ENCODE results near the gene PKD1.

Gene PKD1

GRCh38 chr16:2162676-2163118 is 27.0 kb upstream of the PKD1 start:
- TF ChIP-seq, protein P1, sequence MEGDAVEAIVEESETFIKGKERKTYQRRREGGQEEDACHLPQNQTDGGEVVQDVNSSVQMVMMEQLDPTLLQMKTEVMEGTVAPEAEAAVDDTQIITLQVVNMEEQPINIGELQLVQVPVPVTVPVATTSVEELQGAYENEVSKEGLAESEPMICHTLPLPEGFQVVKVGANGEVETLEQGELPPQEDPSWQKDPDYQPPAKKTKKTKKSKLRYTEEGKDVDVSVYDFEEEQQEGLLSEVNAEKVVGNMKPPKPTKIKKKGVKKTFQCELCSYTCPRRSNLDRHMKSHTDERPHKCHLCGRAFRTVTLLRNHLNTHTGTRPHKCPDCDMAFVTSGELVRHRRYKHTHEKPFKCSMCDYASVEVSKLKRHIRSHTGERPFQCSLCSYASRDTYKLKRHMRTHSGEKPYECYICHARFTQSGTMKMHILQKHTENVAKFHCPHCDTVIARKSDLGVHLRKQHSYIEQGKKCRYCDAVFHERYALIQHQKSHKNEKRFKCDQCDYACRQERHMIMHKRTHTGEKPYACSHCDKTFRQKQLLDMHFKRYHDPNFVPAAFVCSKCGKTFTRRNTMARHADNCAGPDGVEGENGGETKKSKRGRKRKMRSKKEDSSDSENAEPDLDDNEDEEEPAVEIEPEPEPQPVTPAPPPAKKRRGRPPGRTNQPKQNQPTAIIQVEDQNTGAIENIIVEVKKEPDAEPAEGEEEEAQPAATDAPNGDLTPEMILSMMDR (IDR thresholded peaks at IDR 0.05; ENCODE audit: borderline replicate concordance, control extremely low read depth, extremely low read depth, insufficient read depth, missing control alignments), result no peak
- no peak for DNase-seq (ENCODE audit: low spot score)
- in situ Hi-C loops (cut with MboI; ENCODE audit: low sequenced_read_pairs, unreplicated experiment), result no loop called here

DNA sequence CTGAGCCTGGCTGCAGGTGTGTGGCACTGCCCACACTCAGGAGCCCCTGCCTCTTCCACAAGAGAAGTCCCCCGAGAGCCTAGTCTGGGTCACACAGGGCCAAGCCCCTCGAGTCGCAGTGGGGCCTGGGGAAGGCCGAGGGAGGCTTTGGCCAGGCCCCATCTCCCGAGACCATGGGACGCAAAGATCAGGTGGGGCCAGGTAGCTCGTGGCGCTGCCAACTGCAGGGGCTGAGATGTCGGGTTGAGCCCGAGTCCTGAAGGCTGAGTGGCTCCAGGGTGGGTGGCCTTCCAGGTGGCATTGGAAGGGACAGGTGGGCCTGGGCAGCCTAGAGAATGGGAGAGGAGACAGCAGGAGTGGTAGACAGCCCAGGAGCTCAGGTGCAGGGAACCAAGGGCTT is 26.2 kb upstream of the PKD1 start:
- TF ChIP-seq, protein P1 (IDR thresholded peaks at IDR 0.05; ENCODE audit: borderline replicate concordance, control extremely low read depth, extremely low read depth, insufficient read depth, missing control alignments), result no peak
- no peak for DNase-seq (ENCODE audit: low spot score)
- in situ Hi-C loops (cut with MboI; ENCODE audit: low sequenced_read_pairs, unreplicated experiment), result no loop called here

GRCh38 chr16:2160915-2161551 is 25.3 kb upstream of the PKD1 start:
- peak; percentile 72 for DNase-seq (ENCODE audit: low spot score)
- TF ChIP-seq, protein P1 (IDR thresholded peaks at IDR 0.05; ENCODE audit: borderline replicate concordance, control extremely low read depth, extremely low read depth, insufficient read depth, missing control alignments), result no peak
- in situ Hi-C loops (cut with MboI; ENCODE audit: low sequenced_read_pairs, unreplicated experiment), result no loop called here

DNA sequence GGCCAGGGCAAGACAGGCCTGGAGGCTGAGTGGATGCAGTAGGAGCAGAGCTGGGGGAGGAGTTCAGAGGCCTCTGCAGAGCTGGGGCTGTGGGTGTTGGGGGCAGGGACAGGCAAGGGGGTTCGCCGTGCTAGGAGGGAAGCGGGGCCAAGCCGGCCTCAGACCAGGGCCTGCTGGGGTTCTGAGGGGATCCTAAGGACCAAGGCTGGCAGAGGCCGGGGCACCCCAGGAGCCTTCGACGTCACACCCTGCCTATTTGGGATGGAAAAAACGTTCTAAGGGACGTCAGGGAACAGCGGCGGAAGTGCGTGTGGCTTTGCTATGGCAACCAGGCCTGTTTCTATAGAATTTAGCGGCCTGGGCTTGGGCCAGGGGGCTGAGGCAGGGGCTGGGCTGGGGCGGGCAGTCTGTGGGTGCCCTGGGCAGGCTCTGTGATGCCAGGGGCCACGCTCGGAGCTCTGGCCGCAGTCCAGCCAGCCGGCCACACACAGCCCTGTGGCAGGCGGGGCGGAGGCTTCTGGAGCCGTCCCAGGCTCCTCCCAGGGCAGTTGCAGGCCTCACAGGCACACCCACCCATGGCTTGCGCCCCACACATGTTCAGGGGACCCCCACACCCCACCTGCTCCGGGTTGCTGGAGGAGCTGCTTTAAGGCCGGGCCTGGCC is 23.6 kb upstream of the PKD1 start:
- TF ChIP-seq, protein P1 (IDR thresholded peaks at IDR 0.05; ENCODE audit: borderline replicate concordance, control extremely low read depth, extremely low read depth, insufficient read depth, missing control alignments), result no peak
- DNase-seq (ENCODE audit: low spot score), result no peak
- in situ Hi-C loops (cut with MboI; ENCODE audit: low sequenced_read_pairs, unreplicated experiment), result no loop called here

DNA sequence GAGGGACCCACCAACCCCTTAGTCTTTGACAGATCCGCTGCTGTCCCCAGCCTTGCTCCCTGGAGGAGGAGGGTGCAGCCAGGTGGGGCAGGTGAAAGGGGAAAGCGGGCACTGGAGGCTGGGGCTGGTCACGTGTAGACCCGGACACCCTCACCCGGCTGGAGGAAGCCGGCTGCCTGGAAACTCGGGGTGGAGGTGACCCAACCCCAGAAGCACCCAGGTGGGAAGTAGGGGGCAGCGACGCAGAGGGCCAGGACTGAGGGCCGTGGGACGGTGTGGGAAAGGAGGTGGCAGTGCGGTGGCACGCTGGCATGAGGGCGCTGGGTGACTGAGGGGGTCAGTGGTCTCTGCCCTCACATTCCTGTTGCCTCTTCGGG is 22.6 kb upstream of the PKD1 start:
- in situ Hi-C loops (cut with MboI; ENCODE audit: low sequenced_read_pairs, unreplicated experiment), result no loop called here
- TF ChIP-seq, protein P1 (IDR thresholded peaks at IDR 0.05; ENCODE audit: borderline replicate concordance, control extremely low read depth, extremely low read depth, insufficient read depth, missing control alignments), result no peak
- no peak for DNase-seq (ENCODE audit: low spot score)

DNA sequence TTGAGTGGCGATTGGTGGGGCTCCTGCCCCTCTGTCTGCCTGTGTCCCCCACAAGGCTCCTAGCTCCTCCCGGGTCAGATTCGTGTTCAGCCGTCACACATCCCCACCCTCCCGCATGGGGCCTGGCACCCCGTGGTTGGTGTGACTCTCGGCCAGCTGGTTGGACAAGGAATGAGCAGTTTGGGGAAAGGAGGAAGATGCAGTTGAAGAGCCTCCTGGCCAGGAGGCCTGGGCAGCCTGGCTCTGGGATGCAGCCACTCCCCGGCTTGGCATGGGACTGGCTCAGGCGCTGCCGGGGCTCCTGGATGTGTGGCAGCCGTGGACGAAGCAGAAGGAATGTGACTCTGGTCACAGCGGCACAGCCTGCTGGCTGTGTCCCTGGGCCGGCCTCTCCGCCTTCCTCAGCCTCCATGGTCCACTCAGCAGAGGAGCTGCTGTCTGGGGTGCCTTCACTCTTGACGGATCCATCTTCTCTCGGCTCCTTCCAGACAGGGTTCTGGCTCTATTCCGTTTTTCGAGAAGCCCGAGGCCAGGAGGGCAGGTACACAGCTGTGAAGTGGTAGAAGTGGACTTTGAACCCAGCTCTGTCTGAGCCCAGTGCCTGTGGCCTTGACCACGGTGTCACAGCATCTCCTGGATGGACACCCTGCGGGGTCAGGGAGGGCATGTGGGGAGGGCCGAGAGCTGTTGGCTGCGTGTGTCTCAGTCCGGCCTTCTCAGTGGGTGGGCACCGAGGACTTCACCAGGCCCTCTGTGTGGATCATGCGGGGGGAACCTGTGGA is 22.0 kb upstream of the PKD1 start:
- DNase-seq (ENCODE audit: low spot score), result no peak
- TF ChIP-seq, protein P1 (IDR thresholded peaks at IDR 0.05; ENCODE audit: borderline replicate concordance, control extremely low read depth, extremely low read depth, insufficient read depth, missing control alignments), result no peak
- in situ Hi-C loops (cut with MboI; ENCODE audit: low sequenced_read_pairs, unreplicated experiment), result no loop called here

Measured in GM13976 (cell line).